ENCODE measurements around the gene LRP1-AS. TPM values are rescaled to one million over a fixed set of nuclear protein-coding genes. Genes with fewer than 3 reads are reported as not detected.

Gene LRP1-AS
- total and polyA plus RNA-seq, 8 donors: not detected

- Histone ChIP-seq H3K9me3 (no peaks in the 10 kb centered on the region), H3K27ac (peak overlapping the region; percentile 21 to 98 (median 96)), H3K27me3 (peaks cover 0 to 13% (median 0%) of the 10 kb centered on the region in 3 donors), H3K4me1 (peaks cover 25 to 68% (median 55%) of the 10 kb centered on the region in 4 donors), H3K36me3 (no peaks in the 10 kb centered on the region), H3K4me3 (peak overlapping the region; percentile 66 to 80 (median 69))
- peak in 1 of 2 donors; percentile 61 for DNase-seq
- TF ChIP-seq CTCF (IDR thresholded peaks at IDR 0.05) (no peak), POLR2A (IDR thresholded peaks at IDR 0.05) (no peak), EP300 (IDR thresholded peaks at IDR 0.05) (no peak), POLR2AphosphoS5 (IDR thresholded peaks at IDR 0.05) (no peak)
- intact Hi-C loops (cut with DNase I; ENCODE audit: low total_unique reads): no loop called here
- WGBS, 5 donors: 9 to 26% (median 16%) methylated on average over 10 to 12 of the region's 12 CpGs
Observed at GRCh38 chr12:57129321-57129842, 18.0 kb downstream of the LRP1-AS start.

- no peak for DNase-seq
- H3K27me3 ChIP-seq: peaks cover 0 to 13% (median 0%) of the 10 kb centered on the region in 3 donors
- no peaks in the 10 kb centered on the region for H3K9me3 ChIP-seq
- peaks cover 21 to 61% (median 50%) of the 10 kb centered on the region in 4 donors for H3K4me1 ChIP-seq
- H3K36me3 ChIP-seq: no peaks in the 10 kb centered on the region
- H3K27ac ChIP-seq: peak overlapping the region; percentile 94 to 98 (median 96)
- TF ChIP-seq POLR2A (IDR thresholded peaks at IDR 0.05): no peak
- TF ChIP-seq CTCF (IDR thresholded peaks at IDR 0.05): no peak
- no peak for TF ChIP-seq POLR2AphosphoS5 (IDR thresholded peaks at IDR 0.05)
- no peak for TF ChIP-seq EP300 (IDR thresholded peaks at IDR 0.05)
- intact Hi-C loops (cut with DNase I; ENCODE audit: low total_unique reads): no loop called here
- 1 to 6% (median 4%) methylated on average over 28 to 35 of the region's 35 CpGs for WGBS, 5 donors
- peak overlapping the region; percentile 66 to 80 (median 69) for H3K4me3 ChIP-seq
Observed at GRCh38 chr12:57128519-57129247, 18.7 kb downstream of the LRP1-AS start.

GRCh38 chr12:57127726-57128518 lies 19.5 kb downstream of the LRP1-AS start, which contains the start of gene LRP1:
LRP1 (plus strand) TSS chr12:57128483; CDS start chr12:57128965, 482 bp downstream.
- peaks cover 21 to 53% (median 42%) of the 10 kb centered on the region in 4 donors for H3K4me1 ChIP-seq
- intact Hi-C loops (cut with DNase I; ENCODE audit: low total_unique reads): no loop called here
- peak within 1 kb of the TSS; percentile 66 to 80 (median 69) for H3K4me3 ChIP-seq

More at GRCh38 chr12:57127726-57128518, 19.5 kb downstream of the LRP1-AS start, which contains the start of gene LRP1:
- WGBS, 5 donors: 0 to 1% (median 1%) methylated on average over 48 to 57 of the region's 57 CpGs
- H3K36me3 ChIP-seq: no peaks in the 10 kb centered on the region
- peak within 1 kb of the TSS; percentile 94 to 98 (median 96) for H3K27ac ChIP-seq
- DNase-seq: peak; percentile 83 to 95
- peaks cover 0 to 13% (median 0%) of the 10 kb centered on the region in 3 donors for H3K27me3 ChIP-seq
- no peaks in the 10 kb centered on the region for H3K9me3 ChIP-seq
- TF ChIP-seq POLR2AphosphoS5 (IDR thresholded peaks at IDR 0.05) (peak; percentile 58 to 68 (median 67)), EP300 (IDR thresholded peaks at IDR 0.05) (no peak), CTCF (IDR thresholded peaks at IDR 0.05) (no peak), POLR2A (IDR thresholded peaks at IDR 0.05) (no peak)

Measured in stomach (tissue), 9 donors.